Measurements from ENCODE around the gene RUVBL1.

RUVBL1 gene

DNA sequence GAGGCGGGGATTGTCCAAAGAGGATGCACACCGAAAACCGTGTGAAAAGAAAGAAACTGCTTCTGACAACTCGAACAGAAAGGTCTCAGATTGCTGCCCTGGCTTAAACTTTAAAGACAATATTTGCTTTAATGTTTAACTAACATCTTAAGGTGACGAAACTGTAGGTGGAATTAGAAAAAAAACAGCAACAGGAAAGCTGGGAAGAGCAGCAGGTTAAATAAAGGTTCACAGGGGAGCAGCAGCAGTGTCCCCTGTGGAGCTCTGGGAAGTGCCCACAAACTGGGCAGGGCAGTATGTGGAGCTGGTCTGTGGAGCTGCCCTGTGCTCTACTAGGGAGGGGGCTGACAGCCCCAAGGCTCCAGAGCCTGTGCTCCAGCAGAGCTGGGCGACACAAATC lies 25.4 kb downstream of the RUVBL1 start:
- Histone ChIP-seq H3K4me3 (IDR thresholded peaks at IDR 0.05; ENCODE audit: insufficient read depth, low read depth, low read length) (no peak overlapping the region), H3K9ac (no peak overlapping the region), H3K27me3 (ENCODE audit: insufficient read depth, low read depth) (no peaks in the 10 kb centered on the region), H3K79me2 (ENCODE audit: insufficient read depth, low read depth) (peaks cover 15% of the 10 kb centered on the region), H3K36me3 (ENCODE audit: insufficient read depth) (peaks cover 6% of the 10 kb centered on the region; the same call in 1 of the 2 replicates), H2AFZ (ENCODE audit: low read depth) (no peak overlapping the region), H3K4me2 (no peak overlapping the region), H4K20me1 (ENCODE audit: insufficient read depth) (no peaks in the 10 kb centered on the region), H3K27ac (no peak overlapping the region), H3K4me1 (ENCODE audit: low read depth, poor library complexity, severe bottlenecking) (no peaks in the 10 kb centered on the region)
- TF ChIP-seq, protein P1, sequence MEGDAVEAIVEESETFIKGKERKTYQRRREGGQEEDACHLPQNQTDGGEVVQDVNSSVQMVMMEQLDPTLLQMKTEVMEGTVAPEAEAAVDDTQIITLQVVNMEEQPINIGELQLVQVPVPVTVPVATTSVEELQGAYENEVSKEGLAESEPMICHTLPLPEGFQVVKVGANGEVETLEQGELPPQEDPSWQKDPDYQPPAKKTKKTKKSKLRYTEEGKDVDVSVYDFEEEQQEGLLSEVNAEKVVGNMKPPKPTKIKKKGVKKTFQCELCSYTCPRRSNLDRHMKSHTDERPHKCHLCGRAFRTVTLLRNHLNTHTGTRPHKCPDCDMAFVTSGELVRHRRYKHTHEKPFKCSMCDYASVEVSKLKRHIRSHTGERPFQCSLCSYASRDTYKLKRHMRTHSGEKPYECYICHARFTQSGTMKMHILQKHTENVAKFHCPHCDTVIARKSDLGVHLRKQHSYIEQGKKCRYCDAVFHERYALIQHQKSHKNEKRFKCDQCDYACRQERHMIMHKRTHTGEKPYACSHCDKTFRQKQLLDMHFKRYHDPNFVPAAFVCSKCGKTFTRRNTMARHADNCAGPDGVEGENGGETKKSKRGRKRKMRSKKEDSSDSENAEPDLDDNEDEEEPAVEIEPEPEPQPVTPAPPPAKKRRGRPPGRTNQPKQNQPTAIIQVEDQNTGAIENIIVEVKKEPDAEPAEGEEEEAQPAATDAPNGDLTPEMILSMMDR (conservative IDR thresholded peaks at IDR 0.05; ENCODE audit: low read depth, low read length): no peak

DNA sequence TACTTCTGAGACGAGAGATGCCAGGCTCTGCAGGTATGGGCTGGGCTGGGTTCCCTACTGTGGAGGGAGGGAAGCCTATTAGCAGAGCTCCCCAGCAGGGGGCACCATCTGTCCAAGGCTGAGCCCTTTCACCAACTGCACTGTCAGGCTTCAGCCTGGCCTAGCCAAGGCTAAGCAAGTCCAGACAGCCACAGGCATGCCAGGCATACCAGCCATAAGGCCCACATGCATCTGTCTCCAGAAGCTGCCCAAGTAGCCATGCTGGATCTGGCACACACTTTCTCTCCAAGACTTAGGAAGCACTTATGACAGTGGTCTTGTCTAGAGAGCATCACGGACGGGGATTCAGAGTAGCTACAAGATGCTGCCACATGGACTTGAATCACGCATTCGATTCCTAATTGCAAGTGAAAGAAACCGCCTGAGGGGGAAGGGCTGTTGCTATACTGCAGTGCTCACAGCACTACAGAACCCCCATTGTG lies 28.3 kb downstream of the RUVBL1 start:
- Histone ChIP-seq H3K4me1 (ENCODE audit: low read depth, poor library complexity, severe bottlenecking) (no peaks in the 10 kb centered on the region), H3K27me3 (ENCODE audit: insufficient read depth, low read depth) (no peaks in the 10 kb centered on the region), H3K27ac (no peak overlapping the region), H2AFZ (ENCODE audit: low read depth) (no peak overlapping the region), H3K9ac (no peak overlapping the region), H3K4me2 (no peak overlapping the region), H3K4me3 (IDR thresholded peaks at IDR 0.05; ENCODE audit: insufficient read depth, low read depth, low read length) (no peak overlapping the region), H3K79me2 (ENCODE audit: insufficient read depth, low read depth) (peaks cover 14% of the 10 kb centered on the region), H3K36me3 (ENCODE audit: insufficient read depth) (no peaks in the 10 kb centered on the region; the same call in 1 of the 2 replicates), H4K20me1 (ENCODE audit: insufficient read depth) (no peaks in the 10 kb centered on the region)
- TF ChIP-seq, protein P1 (conservative IDR thresholded peaks at IDR 0.05; ENCODE audit: low read depth, low read length): peak; percentile 91

DNA sequence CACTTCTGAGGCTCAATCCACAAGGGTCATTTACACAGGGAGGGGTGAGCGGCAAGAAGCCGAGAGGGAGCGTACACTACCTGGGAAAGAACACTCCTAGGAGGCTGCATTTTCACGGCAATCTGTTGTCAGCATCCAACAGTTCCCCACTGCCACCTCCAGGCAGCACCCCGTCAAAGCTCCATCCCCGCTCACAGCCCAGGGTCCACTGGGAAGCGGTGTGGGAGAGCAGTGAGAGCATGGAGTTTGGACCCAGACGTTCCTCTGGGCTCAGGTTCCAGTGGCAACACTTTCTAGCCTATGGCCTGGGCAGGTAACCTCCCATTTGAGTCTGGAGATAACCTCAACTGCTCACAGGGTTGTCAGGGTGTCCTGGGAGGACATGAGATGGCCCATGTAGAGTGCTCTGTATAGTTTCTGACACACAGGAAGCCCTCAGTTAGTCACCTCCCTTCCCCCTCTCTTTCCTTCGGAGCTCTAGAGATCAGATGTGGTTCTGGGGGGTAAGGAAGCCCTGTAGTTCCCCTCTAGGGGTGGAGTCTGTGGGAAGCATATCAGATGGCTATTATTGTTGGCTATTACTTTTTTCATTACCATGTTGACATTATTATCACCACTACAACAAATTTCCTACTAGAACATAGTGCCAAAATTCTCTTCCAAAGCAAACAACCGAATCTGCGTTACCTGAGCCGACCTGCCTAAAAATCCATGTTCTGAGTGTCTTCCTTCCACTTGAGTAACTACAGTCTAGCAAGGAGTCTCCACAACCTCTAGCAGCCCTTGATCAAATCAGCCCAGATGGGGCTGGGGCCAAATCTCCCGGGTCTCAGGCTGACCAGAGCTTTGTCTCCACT lies 29.1 kb downstream of the RUVBL1 start:
- H4K20me1 ChIP-seq (ENCODE audit: insufficient read depth): no peaks in the 10 kb centered on the region
- no peak overlapping the region for H3K4me3 ChIP-seq (IDR thresholded peaks at IDR 0.05; ENCODE audit: insufficient read depth, low read depth, low read length)
- no peak overlapping the region for H3K4me2 ChIP-seq
- TF ChIP-seq, protein P1 (conservative IDR thresholded peaks at IDR 0.05; ENCODE audit: low read depth, low read length): no peak
- no peaks in the 10 kb centered on the region; the same call in 1 of the 2 replicates for H3K36me3 ChIP-seq (ENCODE audit: insufficient read depth)
- H3K27me3 ChIP-seq (ENCODE audit: insufficient read depth, low read depth): no peaks in the 10 kb centered on the region
- no peaks in the 10 kb centered on the region for H3K4me1 ChIP-seq (ENCODE audit: low read depth, poor library complexity, severe bottlenecking)
- H3K79me2 ChIP-seq (ENCODE audit: insufficient read depth, low read depth): peaks cover 18% of the 10 kb centered on the region
- H2AFZ ChIP-seq (ENCODE audit: low read depth): no peak overlapping the region
- H3K9ac ChIP-seq: no peak overlapping the region
- no peak overlapping the region for H3K27ac ChIP-seq

DNA sequence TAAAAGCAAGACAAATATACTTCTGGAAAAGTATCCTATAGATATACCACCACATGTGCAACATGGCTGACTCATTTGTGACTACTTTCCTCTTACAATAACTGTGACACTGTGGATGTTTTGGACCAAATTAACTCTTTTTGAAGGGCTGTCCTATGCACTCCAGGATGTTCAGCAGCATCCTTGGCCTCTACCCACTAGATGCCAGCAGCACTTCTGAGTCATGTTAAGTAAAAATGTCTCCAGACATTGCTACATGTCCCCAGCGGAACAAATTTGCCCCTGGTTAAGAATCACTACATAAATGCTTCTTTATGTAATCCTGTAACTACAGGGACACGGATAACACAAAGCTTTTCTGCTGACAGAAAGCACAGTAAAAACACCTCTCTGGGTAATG lies 32.0 kb downstream of the RUVBL1 start:
- Histone ChIP-seq H3K9ac (no peak overlapping the region), H3K79me2 (ENCODE audit: insufficient read depth, low read depth) (peaks cover 27% of the 10 kb centered on the region), H4K20me1 (ENCODE audit: insufficient read depth) (no peaks in the 10 kb centered on the region)

More for the DNA sequence above, 32.0 kb downstream of the RUVBL1 start:
- Histone ChIP-seq H3K4me1 (ENCODE audit: low read depth, poor library complexity, severe bottlenecking) (no peaks in the 10 kb centered on the region), H2AFZ (ENCODE audit: low read depth) (no peak overlapping the region), H3K4me2 (no peak overlapping the region), H3K36me3 (ENCODE audit: insufficient read depth) (no peaks in the 10 kb centered on the region), H3K27me3 (ENCODE audit: insufficient read depth, low read depth) (no peaks in the 10 kb centered on the region), H3K27ac (no peak overlapping the region), H3K4me3 (IDR thresholded peaks at IDR 0.05; ENCODE audit: insufficient read depth, low read depth, low read length) (no peak overlapping the region)
- TF ChIP-seq, protein P1 (conservative IDR thresholded peaks at IDR 0.05; ENCODE audit: low read depth, low read length): no peak
